ENCODE results near the gene MDH1B. TPM values are rescaled to one million over a fixed set of nuclear protein-coding genes. Genes with fewer than 3 reads are reported as not detected.

MDH1B gene
- total and polyA plus RNA-seq, 11 donors, result 0.30 to 2.0 (median 1.00) TPM

- Histone ChIP-seq H3K9me3 (peaks cover 0 to 14% (median 5%) of the 10 kb centered on the region in 12 donors), H3K36me3 (peaks cover 0 to 99% (median 88%) of the 10 kb centered on the region in 9 donors), H3K27me3 (no peaks in the 10 kb centered on the region), H3K27ac (no peak overlapping the region), H3K4me1 (no peaks in the 10 kb centered on the region), H3K4me3 (no peak overlapping the region)
- WGBS, 4 donors, result 88 to 93% (median 91%) methylated on average over 7 of the region's 7 CpGs
- TF ChIP-seq, protein P1, sequence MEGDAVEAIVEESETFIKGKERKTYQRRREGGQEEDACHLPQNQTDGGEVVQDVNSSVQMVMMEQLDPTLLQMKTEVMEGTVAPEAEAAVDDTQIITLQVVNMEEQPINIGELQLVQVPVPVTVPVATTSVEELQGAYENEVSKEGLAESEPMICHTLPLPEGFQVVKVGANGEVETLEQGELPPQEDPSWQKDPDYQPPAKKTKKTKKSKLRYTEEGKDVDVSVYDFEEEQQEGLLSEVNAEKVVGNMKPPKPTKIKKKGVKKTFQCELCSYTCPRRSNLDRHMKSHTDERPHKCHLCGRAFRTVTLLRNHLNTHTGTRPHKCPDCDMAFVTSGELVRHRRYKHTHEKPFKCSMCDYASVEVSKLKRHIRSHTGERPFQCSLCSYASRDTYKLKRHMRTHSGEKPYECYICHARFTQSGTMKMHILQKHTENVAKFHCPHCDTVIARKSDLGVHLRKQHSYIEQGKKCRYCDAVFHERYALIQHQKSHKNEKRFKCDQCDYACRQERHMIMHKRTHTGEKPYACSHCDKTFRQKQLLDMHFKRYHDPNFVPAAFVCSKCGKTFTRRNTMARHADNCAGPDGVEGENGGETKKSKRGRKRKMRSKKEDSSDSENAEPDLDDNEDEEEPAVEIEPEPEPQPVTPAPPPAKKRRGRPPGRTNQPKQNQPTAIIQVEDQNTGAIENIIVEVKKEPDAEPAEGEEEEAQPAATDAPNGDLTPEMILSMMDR (IDR thresholded peaks at IDR 0.05), result no peak
- no peak for TF ChIP-seq POLR2A (IDR thresholded peaks at IDR 0.05)
- ATAC-seq (no peak), DNase-seq (no peak)
- intact Hi-C loops (cut with DNase I), result loop anchor here in 6 of 10 donors (5.0 kb wide), 3 partner anchors 87 to 392 kb away; no protein-coding TSS in a partner anchor
Measured at GRCh38 chr2:206784559-206785353, 19.6 kb upstream of the MDH1B start.

DNA sequence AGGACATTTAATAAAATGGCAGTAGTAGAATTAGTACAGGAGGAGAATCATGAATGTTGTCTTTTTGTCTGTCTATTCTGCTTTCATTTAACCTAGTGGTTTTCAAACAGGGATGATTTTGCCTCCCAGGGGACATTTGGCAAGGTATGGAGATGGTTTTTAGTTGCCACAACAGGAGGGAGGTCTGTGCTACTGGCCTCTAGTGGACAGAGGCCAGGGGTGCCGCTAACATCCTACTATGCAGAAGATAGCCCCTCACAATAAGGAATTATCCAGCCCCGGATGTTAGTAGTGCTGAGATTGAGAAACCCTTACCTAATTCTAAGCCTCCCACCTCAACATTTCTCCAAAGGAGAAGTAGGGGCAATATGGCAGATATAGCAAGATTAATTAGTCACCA, 18.6 kb upstream of the MDH1B start:
- intact Hi-C loops (cut with DNase I), result loop anchor here in 7 of 10 donors (2.0 to 5.0 kb wide), 4 partner anchors 86 to 391 kb away; no protein-coding TSS in a partner anchor
- peaks cover 0 to 18% (median 5%) of the 10 kb centered on the region in 12 donors for H3K9me3 ChIP-seq
- H3K27ac ChIP-seq, result no peak overlapping the region
- peaks cover 0 to 99% (median 87%) of the 10 kb centered on the region in 9 donors for H3K36me3 ChIP-seq
- H3K4me3 ChIP-seq, result no peak overlapping the region
- ATAC-seq, result peak in 1 of 4 donors; percentile 51
- no peaks in the 10 kb centered on the region for H3K4me1 ChIP-seq
- TF ChIP-seq, protein P1 (IDR thresholded peaks at IDR 0.05), result peak in 10 of 12 donors; percentile 11 to 54 (median 32)
- no peak for TF ChIP-seq POLR2A (IDR thresholded peaks at IDR 0.05)
- H3K27me3 ChIP-seq, result no peaks in the 10 kb centered on the region
- DNase-seq, result no peak
- WGBS, 4 donors, result 67 to 83% (median 72%) methylated on average over 2 of the region's 2 CpGs

GRCh38 chr2:206780671-206781070, 15.5 kb upstream of the MDH1B start:
- peaks cover 0 to 97% (median 77%) of the 10 kb centered on the region in 9 donors for H3K36me3 ChIP-seq
- H3K4me3 ChIP-seq, result no peak overlapping the region
- peaks cover 0 to 32% (median 14%) of the 10 kb centered on the region in 12 donors for H3K9me3 ChIP-seq
- intact Hi-C loops (cut with DNase I), result loop anchor here in 8 of 10 donors (2.0 to 5.0 kb wide), 5 partner anchors 83 to 388 kb away; no protein-coding TSS in a partner anchor
- H3K27ac ChIP-seq, result no peak overlapping the region
- no peaks in the 10 kb centered on the region for H3K27me3 ChIP-seq
- WGBS, 4 donors, result 95 to 99% (median 98%) methylated on average over 2 of the region's 2 CpGs
- TF ChIP-seq, protein P1 (IDR thresholded peaks at IDR 0.05), result no peak
- TF ChIP-seq POLR2A (IDR thresholded peaks at IDR 0.05), result no peak
- no peak for ATAC-seq
- no peak for DNase-seq
- no peaks in the 10 kb centered on the region for H3K4me1 ChIP-seq

DNA sequence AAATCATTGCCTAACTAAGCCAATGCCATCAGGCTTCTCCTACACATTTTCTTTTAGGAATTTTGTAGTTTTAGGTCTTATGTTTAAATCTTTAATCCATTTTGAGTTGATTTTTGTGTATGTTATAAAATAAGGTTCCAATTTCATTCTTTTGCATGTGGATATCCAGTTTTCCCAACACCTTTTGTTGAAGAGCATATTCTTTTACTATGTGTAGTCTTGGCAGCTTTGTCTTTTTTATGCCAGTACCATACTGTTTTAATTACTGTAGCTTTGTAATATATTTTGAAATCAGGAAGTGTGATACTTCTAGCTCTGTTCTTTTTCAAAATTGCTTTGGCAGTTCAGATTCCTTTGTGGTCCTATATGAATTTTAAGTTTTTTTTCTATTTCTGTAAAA, 11.3 kb upstream of the MDH1B start:
- no peak overlapping the region for H3K27ac ChIP-seq
- H3K4me3 ChIP-seq, result no peak overlapping the region
- no peaks in the 10 kb centered on the region for H3K4me1 ChIP-seq
- no peaks in the 10 kb centered on the region for H3K27me3 ChIP-seq
- ATAC-seq, result no peak
- peaks cover 0 to 98% (median 74%) of the 10 kb centered on the region in 9 donors for H3K36me3 ChIP-seq
- intact Hi-C loops (cut with DNase I), result loop anchor here in 1 of 10 donors (5.0 kb wide), 1 partner anchor 79 kb away; no protein-coding TSS in a partner anchor
- DNase-seq, result no peak
- TF ChIP-seq, protein P1 (IDR thresholded peaks at IDR 0.05), result no peak
- no peak for TF ChIP-seq POLR2A (IDR thresholded peaks at IDR 0.05)
- peaks cover 0 to 33% (median 14%) of the 10 kb centered on the region in 12 donors for H3K9me3 ChIP-seq

Data from heart left ventricle (tissue), 16 donors.